Right cardiac atrium (tissue), 5 donors: ENCODE measurements around the gene ADAP1. TPM values are rescaled to one million over a fixed set of nuclear protein-coding genes. Genes with fewer than 3 reads are reported as not detected.
"Not testable (repeated sequence)": the region's sequence is repeated elsewhere in the genome, so short reads cannot be mapped to it uniquely, and the experiment has no call there.

ENCODE experiments used
- ATAC-seq, 2 donors: fragments of 200-7000 bp; cut with Tn5 transposase; one replicate each; pipeline versions ENCODE4 v1.8.0 to v1.9.1; 2020; ENCODE audit warnings: moderate library complexity in 2 of 2, mild to moderate bottlenecking in 1 of 2
- DNase-seq, 3 donors: peaks; one replicate each; pipeline ENCODE4 v3.0.0-alpha.2; 2020
- H3K27ac ChIP-seq: one replicate; pipeline ENCODE4 v1.5.1; 2013; ENCODE audit warnings: mild to moderate bottlenecking, low read length, control low read depth, moderate library complexity
- H3K27me3 ChIP-seq: one replicate; pipeline ENCODE4 v1.6.1; 2013; ENCODE audit not compliant: control insufficient read depth, insufficient read depth
- H3K4me1 ChIP-seq: one replicate; pipeline ENCODE4 v1.6.1; 2013; ENCODE audit warnings: low read length; ENCODE audit not compliant: control insufficient read depth, insufficient read depth
- H3K4me3 ChIP-seq: one replicate; pipeline ENCODE4 v1.5.1; 2013; ENCODE audit warnings: low read length, control low read depth
- H3K9me3 ChIP-seq: one replicate; pipeline ENCODE4 v1.6.1; 2013; ENCODE audit warnings: low read length; ENCODE audit not compliant: control insufficient read depth
- WGBS: extraction: QIAGEN DNeasy Blood & Tissue Kit; methylation state at CpG from one replicate; pipeline ENCODE4 v1.1.7; 2013; 5-methylcytosine and 5-hydroxymethylcytosine counted together
- intact Hi-C, 4 donors: fragments of 100-400 bp; cut with DNase I; formaldehyde crosslinking; loops; one replicate each; pipeline versions ENCODE4 v1.11.0 to v1.14.0; 2022 to 2023
- polyA plus RNA-seq: library from polyadenylated mRNA; stranded (reverse); fragments of 200-250 nt; gene quantifications from one replicate; pipeline ENCODE4 v1.2.3, GENCODE V29; 2013
- total RNA-seq, 4 donors: library from RNA; stranded (reverse); fragmentation: NEBNext Ultra II Directional; extraction: Animal tissue kit (Norgen Biotek cat#: 25700); gene quantifications; one replicate each; pipeline ENCODE4 v1.2.1, GENCODE V29; 2021
- donor health status: healthy with polysubstance abuse.
- donor health status: DM: no; HTN: yes; CAD: no.
- donor health status: DM: no; HTN: no; CAD: no.
- donor health status: DM: no; HTN: yes; CAD: no; lungs with severe emphysema.
- donor health status: DM: yes; HTN: yes; CAD: no.

Gene ADAP1
- total and polyA plus RNA-seq, 5 donors, result 4.8 to 8.4 (median 6.5) TPM

GRCh38 chr7:876972-877311, 77.5 kb downstream of the ADAP1 start:
- intact Hi-C loops, result loop anchor here in 3 of 4 donors (5.0 to 10.0 kb wide), 4 partner anchors 52 to 552 kb away; no protein-coding TSS in a partner anchor
- no peak for DNase-seq
- no peaks in the 10 kb centered on the region for H3K27me3 ChIP-seq
- no peaks in the 10 kb centered on the region for H3K9me3 ChIP-seq
- ATAC-seq, result peak in 1 of 2 donors; percentile 24
- peak overlapping the region; percentile 81 for H3K27ac ChIP-seq
- H3K4me3 ChIP-seq, result peak overlapping the region; percentile 87
- under 1% methylated on average over 26 of the region's 26 CpGs for WGBS
- peaks cover 5% of the 10 kb centered on the region for H3K4me1 ChIP-seq

GRCh38 chr7:876077-876971, 78.2 kb downstream of the ADAP1 start, which contains the start of gene GET4:
GET4 (plus strand) TSS chr7:876554; CDS start chr7:876646, 92 bp downstream.
- peak; percentile 83 to 86 for ATAC-seq
- DNase-seq, result peak; percentile 98 to 99 (median 98)
- peak within 1 kb of the TSS; percentile 87 for H3K4me3 ChIP-seq
- no peaks in the 10 kb centered on the region for H3K9me3 ChIP-seq
- H3K27ac ChIP-seq, result peak within 1 kb of the TSS; percentile 81
- WGBS, result under 1% methylated on average over 129 of the region's 129 CpGs
- H3K4me1 ChIP-seq, result peaks cover 7% of the 10 kb centered on the region
- H3K27me3 ChIP-seq, result no peaks in the 10 kb centered on the region
- intact Hi-C loops, result loop anchor here in 3 of 4 donors (5.0 to 10.0 kb wide), 4 partner anchors 52 to 552 kb away; no protein-coding TSS in a partner anchor

DNA sequence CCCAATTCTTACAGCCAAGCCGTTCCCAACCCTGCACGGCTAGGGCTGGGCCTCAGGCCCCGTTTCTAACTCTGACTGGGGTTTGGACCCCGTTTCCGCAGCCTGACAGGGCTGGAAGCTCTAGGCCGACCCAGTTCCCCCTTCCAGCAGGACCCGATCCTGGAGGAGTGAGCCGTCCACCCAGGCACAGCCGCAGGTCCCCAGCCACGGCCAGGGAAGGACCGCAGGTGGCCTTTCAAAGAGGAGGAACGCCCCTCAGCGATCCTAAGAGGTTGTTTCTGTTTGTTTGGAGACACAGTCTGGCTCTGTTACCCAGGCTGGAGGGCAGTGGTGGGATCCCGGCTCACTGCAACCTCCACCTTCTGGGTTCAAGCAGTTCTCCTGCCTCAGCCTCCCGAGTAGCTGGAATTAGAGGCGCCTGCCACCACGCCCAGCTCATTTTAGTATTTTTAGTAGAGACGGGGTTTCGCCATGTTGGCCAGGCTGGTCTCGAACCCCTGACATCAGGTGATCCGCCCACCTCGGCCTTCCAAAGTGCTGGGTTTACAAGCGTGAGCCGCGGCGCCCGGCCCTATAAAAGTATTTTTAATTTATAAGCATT, 78.9 kb downstream of the ADAP1 start:
- H3K27ac ChIP-seq, result peak overlapping the region; percentile 27
- DNase-seq (peak in 2 of 3 donors; percentile 69 to 75), ATAC-seq (peak; percentile 5)
- H3K4me3 ChIP-seq, result no peak overlapping the region
- WGBS, result 74% methylated on average over 27 of the region's 27 CpGs
- H3K27me3 ChIP-seq, result no peaks in the 10 kb centered on the region
- H3K9me3 ChIP-seq, result no peaks in the 10 kb centered on the region
- peaks cover 7% of the 10 kb centered on the region for H3K4me1 ChIP-seq
- intact Hi-C loops, result loop anchor here in 3 of 4 donors (5.0 to 10.0 kb wide), 4 partner anchors 51 to 551 kb away; no protein-coding TSS in a partner anchor

- Histone ChIP-seq H3K9me3 (no peaks in the 10 kb centered on the region), H3K27ac (no peak overlapping the region), H3K4me1 (peaks cover 7% of the 10 kb centered on the region), H3K27me3 (no peaks in the 10 kb centered on the region), H3K4me3 (no peak overlapping the region)
- DNase-seq (no peak), ATAC-seq (no peak)
- intact Hi-C loops, result loop anchor here in 3 of 4 donors (5.0 to 10.0 kb wide), 4 partner anchors 50 to 550 kb away; no protein-coding TSS in a partner anchor
- WGBS, result 82% methylated on average over 7 of the region's 7 CpGs
Measured at GRCh38 chr7:875051-875450, 79.4 kb downstream of the ADAP1 start.

GRCh38 chr7:874031-874749, 80.3 kb downstream of the ADAP1 start:
- Histone ChIP-seq H3K4me1 (peaks cover 7% of the 10 kb centered on the region), H3K27ac (peak overlapping the region; percentile 64), H3K27me3 (no peaks in the 10 kb centered on the region), H3K4me3 (no peak overlapping the region), H3K9me3 (no peaks in the 10 kb centered on the region)
- WGBS, result 52% methylated on average over 9 of the region's 9 CpGs
- no peak for ATAC-seq
- intact Hi-C loops, result loop anchor here (5.0 to 10.0 kb wide), 6 partner anchors 37 to 549 kb away; no protein-coding TSS in a partner anchor
- DNase-seq, result peak in 1 of 3 donors; percentile 16

GRCh38 chr7:873367-874002, 81.0 kb downstream of the ADAP1 start:
- H3K27me3 ChIP-seq, result no peaks in the 10 kb centered on the region
- peaks cover 7% of the 10 kb centered on the region for H3K4me1 ChIP-seq
- no peaks in the 10 kb centered on the region for H3K9me3 ChIP-seq
- ATAC-seq (peak; percentile 36 to 42), DNase-seq (peak; percentile 84 to 93 (median 90))
- H3K4me3 ChIP-seq, result no peak overlapping the region
- intact Hi-C loops, result loop anchor here (5.0 to 10.0 kb wide), 6 partner anchors 36 to 549 kb away; no protein-coding TSS in a partner anchor
- peak overlapping the region; percentile 64 for H3K27ac ChIP-seq
- 27% methylated on average over 18 of the region's 18 CpGs for WGBS

DNA sequence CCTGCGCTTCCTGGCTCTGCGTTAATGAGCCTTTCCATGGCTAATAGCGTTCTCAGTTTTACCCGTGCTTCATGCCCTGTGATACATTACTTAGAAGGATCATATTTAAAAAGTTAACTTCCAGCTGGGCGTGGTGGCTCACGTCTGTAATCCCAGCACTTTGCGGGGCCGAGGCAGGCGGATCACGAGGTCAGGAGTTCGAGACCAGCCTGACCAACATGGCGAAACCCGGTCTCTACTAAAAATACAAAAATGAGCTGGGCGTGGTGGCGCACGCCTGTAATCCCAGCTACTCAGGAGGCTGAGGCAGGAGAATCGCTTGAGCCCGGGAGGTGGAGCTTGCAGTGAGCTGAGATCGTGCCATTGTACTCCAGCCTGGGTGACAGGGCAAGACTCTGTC, 81.8 kb downstream of the ADAP1 start:
- H3K9me3 ChIP-seq, H3K4me3 ChIP-seq, H3K4me1 ChIP-seq, H3K27me3 ChIP-seq, ATAC-seq, H3K27ac ChIP-seq: not testable (repeated sequence)
- intact Hi-C loops, result loop anchor here (5.0 to 10.0 kb wide), 6 partner anchors 35 to 548 kb away; no protein-coding TSS in a partner anchor
- peak in 1 of 3 donors; percentile 55 for DNase-seq
- WGBS, result 91% methylated on average over 19 of the region's 19 CpGs

DNA sequence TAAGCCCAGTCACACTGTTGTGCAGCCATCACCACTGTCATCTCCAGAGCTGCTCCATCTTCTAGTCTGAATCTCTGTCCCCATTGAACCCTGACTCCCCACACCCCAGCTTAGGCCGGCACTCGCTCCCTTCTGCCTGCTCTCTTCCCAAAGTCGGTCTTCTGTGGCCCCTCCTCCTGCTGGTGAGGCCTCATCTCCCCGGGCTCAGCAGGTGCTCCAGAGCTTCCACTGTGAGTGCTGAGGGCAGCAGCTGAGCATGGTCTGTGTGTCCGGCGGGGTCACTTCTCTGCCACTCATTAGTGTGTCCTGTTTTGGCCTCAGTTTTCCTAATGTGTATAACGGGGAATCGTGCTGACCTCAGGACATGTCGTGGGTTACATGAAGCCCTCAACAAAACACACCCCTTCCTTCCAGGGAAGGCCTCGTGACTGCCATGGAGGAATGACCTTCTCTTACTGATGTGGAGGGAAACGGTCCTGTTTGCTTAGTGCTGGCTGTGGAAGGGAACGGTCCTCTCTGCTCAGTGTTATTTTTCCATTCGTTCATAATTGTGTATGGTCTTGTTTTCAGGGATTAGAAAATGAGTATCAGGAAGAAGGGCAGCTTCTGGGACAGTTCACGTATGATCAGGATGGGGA, 82.5 kb downstream of the ADAP1 start:
- Histone ChIP-seq H3K27me3 (no peaks in the 10 kb centered on the region), H3K27ac (peak overlapping the region; percentile 12), H3K4me1 (peaks cover 5% of the 10 kb centered on the region), H3K9me3 (no peaks in the 10 kb centered on the region), H3K4me3 (no peak overlapping the region)
- WGBS, result 72% methylated on average over 14 of the region's 14 CpGs
- ATAC-seq, result no peak
- intact Hi-C loops, result loop anchor here (5.0 to 10.0 kb wide), 6 partner anchors 35 to 547 kb away; no protein-coding TSS in a partner anchor
- DNase-seq, result peak in 1 of 3 donors; percentile 37

DNA sequence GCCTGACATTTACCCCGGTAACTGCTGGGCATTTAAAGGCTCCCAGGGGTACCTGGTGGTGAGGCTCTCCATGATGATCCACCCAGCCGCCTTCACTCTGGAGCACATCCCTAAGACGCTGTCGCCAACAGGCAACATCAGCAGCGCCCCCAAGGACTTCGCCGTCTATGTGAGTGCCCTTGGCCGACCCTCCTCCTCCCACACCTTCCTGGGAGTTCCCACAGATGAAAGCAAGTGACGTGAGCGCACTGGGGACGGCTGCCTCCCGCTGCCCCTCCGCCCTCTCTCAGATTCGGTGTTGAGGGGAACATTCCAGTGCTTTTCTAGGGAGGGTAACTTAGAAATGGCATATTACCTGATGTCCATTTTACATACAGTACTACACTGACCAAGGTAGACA, 85.1 kb downstream of the ADAP1 start:
- H3K4me3 ChIP-seq, result no peak overlapping the region
- DNase-seq (peak in 2 of 3 donors; percentile 36 to 46), ATAC-seq (no peak)
- 74% methylated on average over 14 of the region's 14 CpGs for WGBS
- intact Hi-C loops, result no loop called here
- H3K4me1 ChIP-seq, result peaks cover 5% of the 10 kb centered on the region
- peak overlapping the region; percentile 19 for H3K27ac ChIP-seq
- no peaks in the 10 kb centered on the region for H3K27me3 ChIP-seq
- no peaks in the 10 kb centered on the region for H3K9me3 ChIP-seq

DNA sequence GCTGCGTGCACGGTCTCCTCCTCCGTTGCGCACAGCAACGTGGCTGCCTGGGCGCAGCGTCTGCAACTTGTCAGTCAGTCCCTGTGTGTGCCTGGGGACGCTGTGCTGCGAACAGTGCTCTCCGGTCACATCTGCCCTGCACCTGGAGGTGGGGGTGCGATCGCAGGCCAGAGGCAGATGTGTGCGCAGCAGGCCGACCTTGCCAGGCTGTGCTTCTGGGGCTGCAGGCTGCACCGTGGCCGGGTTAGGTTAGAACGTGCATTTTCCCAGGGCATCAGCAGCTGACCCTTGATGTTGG, 86.3 kb downstream of the ADAP1 start:
- intact Hi-C loops, result no loop called here
- DNase-seq (peak in 2 of 3 donors; percentile 38 to 49), ATAC-seq (no peak)
- Histone ChIP-seq H3K4me3 (no peak overlapping the region), H3K4me1 (peaks cover 5% of the 10 kb centered on the region), H3K27me3 (no peaks in the 10 kb centered on the region), H3K9me3 (no peaks in the 10 kb centered on the region), H3K27ac (no peak overlapping the region)
- WGBS, result 94% methylated on average over 17 of the region's 17 CpGs
